Measurements from ENCODE around the gene FAF1. TPM values are rescaled to one million over a fixed set of nuclear protein-coding genes. Genes with fewer than 3 reads are reported as not detected.

Gene FAF1
- total and polyA plus RNA-seq, 2 of the 8 experiments (the other 6 are each of a cell fraction or from before 2014, with no cell fraction given), result 10.8 to 65.9 TPM

- TF ChIP-seq CHD7 (IDR thresholded peaks at IDR 0.05; ENCODE audit: insufficient replicate concordance, low read length), result no peak
- no peak for TF ChIP-seq CTCF (IDR thresholded peaks at IDR 0.05; ENCODE audit: control extremely low read depth in 1 of 3, insufficient read depth in 1 of 3, low read depth in 1 of 3, low read length in 3 of 3)
- no peak for TF ChIP-seq GABPA (IDR thresholded peaks at IDR 0.05; ENCODE audit: borderline replicate concordance, insufficient read depth, low read length)
- no peak for TF ChIP-seq TAF7 (optimal IDR thresholded peaks at IDR 0.05; ENCODE audit: borderline replicate concordance, low read depth, low read length)
- no peak for TF ChIP-seq CREB1 (IDR thresholded peaks at IDR 0.05)
- no peak for TF ChIP-seq CEBPB (IDR thresholded peaks at IDR 0.05; ENCODE audit: low read depth, low read length)
These were observed 322.6 kb downstream of the FAF1 start (continued) for GRCh38 chr1:50637460-50637859.

Data from H1 (cell line).